Neural cell (in vitro differentiated cells): ENCODE measurements around the gene KRTAP1-3. TPM values are rescaled to one million over a fixed set of nuclear protein-coding genes. Genes with fewer than 3 reads are reported as not detected.

Experiments
- H2AFZ ChIP-seq: fragments of 200-600, 300-800 bp; sonication (generic), shearing (Covaris generic); 2 replicates; pipeline ENCODE4 v1.6.0; 2014; ENCODE audit warnings: low read depth, mild to moderate bottlenecking, antibody characterized with exemption, low read length, moderate library complexity
- H3F3A ChIP-seq: fragments of 200-600 bp; shearing (Covaris generic); 2 replicates; pipeline ENCODE4 v1.6.1; 2016; ENCODE audit warnings: mild to moderate bottlenecking, moderate library complexity, mixed read lengths, antibody characterized with exemption, low read length; ENCODE audit not compliant: insufficient read depth, poor library complexity, severe bottlenecking
- H3K27ac ChIP-seq: fragments of 200-600, 300-800 bp; sonication (generic), shearing (Covaris generic); 2 replicates; pipeline ENCODE4 v1.5.1; 2014; ENCODE audit warnings: mild to moderate bottlenecking, low read length, moderate library complexity
- H3K27me3 ChIP-seq: fragments of 300-800, 200-600 bp; sonication (generic), shearing (Covaris generic); 2 replicates; pipeline ENCODE4 v1.6.0; 2014; ENCODE audit warnings: mild to moderate bottlenecking, low read depth, low read length, moderate library complexity; ENCODE audit not compliant: insufficient read depth
- H3K36me3 ChIP-seq: fragments of 300-800, 200-600 bp; sonication (generic), shearing (Covaris generic); 2 replicates; pipeline ENCODE4 v1.5.1; 2014; ENCODE audit warnings: mild to moderate bottlenecking, antibody characterized with exemption, low read length, moderate library complexity; ENCODE audit not compliant: insufficient read depth
- H3K4me2 ChIP-seq: fragments of 300-800, 200-600 bp; sonication (generic), shearing (Covaris generic); 2 replicates; pipeline ENCODE4 v1.6.0; 2014; ENCODE audit warnings: mild to moderate bottlenecking, low read length
- H3K4me3 ChIP-seq: fragments of 300-800, 200-600 bp; sonication (generic), shearing (Covaris generic); 2 replicates; pipeline ENCODE4 v1.5.1; 2014; ENCODE audit warnings: mild to moderate bottlenecking, low read length, moderate library complexity
- H3K79me2 ChIP-seq: fragments of 200-600 bp; shearing (Covaris generic); replicated peaks from 2 replicates; pipeline ENCODE4 v1.6.0; 2014; ENCODE audit warnings: mild to moderate bottlenecking, low read length, moderate library complexity; ENCODE audit not compliant: insufficient read depth
- H3K9ac ChIP-seq: fragments of 300-800, 200-600 bp; sonication (generic), shearing (Covaris generic); 2 replicates; pipeline ENCODE4 v1.6.1; 2016; ENCODE audit warnings: mild to moderate bottlenecking, low read length, mixed read lengths
- H3K9me2 ChIP-seq: fragments of 200-600 bp; shearing (Covaris generic); 2 replicates; pipeline ENCODE4 v1.6.1; 2016; ENCODE audit warnings: mild to moderate bottlenecking, low read length, mixed read lengths; ENCODE audit not compliant: insufficient read depth
- H3K9me3 ChIP-seq: fragments of 200-600, 300-800 bp; sonication (generic), shearing (Covaris generic); 2 replicates; pipeline ENCODE4 v1.6.1; 2016; ENCODE audit warnings: mild to moderate bottlenecking, mixed run types, low read length, moderate library complexity, mixed read lengths
- H4K20me1 ChIP-seq: fragments of 200-600 bp; shearing (Covaris generic); 2 replicates; pipeline ENCODE4 v1.6.1; 2016; ENCODE audit warnings: mild to moderate bottlenecking, mixed run types; ENCODE audit not compliant: insufficient read depth
- CTCF ChIP-seq: fragments of 450-650 bp; IDR thresholded peaks from 2 replicates; pipeline ENCODE4 v1.5.1; 2014; ENCODE audit warnings: antibody characterized with exemption, mild to moderate bottlenecking, moderate library complexity; ENCODE audit not compliant: poor library complexity, severe bottlenecking
- EP300 ChIP-seq: fragments of 450-650 bp; conservative IDR thresholded peaks from 2 replicates; pipeline ENCODE4 v1.6.1; 2014; ENCODE audit warnings: antibody characterized with exemption, mild to moderate bottlenecking, moderate library complexity; ENCODE audit not compliant: poor library complexity, severe bottlenecking
- EZH2 ChIP-seq: fragments of 200-600, 300-800 bp; shearing (Covaris generic), sonication (generic); IDR thresholded peaks from 2 replicates; pipeline ENCODE4 v1.6.1; 2014; ENCODE audit warnings: antibody characterized with exemption, low read length, borderline replicate concordance, mild to moderate bottlenecking; ENCODE audit not compliant: insufficient read depth, poor library complexity, severe bottlenecking
- MXI1 ChIP-seq: fragments of 450-650 bp; conservative IDR thresholded peaks from 2 replicates; pipeline ENCODE4 v1.6.1; 2014; ENCODE audit warnings: antibody characterized with exemption, mild to moderate bottlenecking; ENCODE audit not compliant: poor library complexity, severe bottlenecking
- RAD21 ChIP-seq: fragments of 450-650 bp; conservative IDR thresholded peaks from 2 replicates; pipeline ENCODE4 v1.6.1; 2014; ENCODE audit warnings: antibody characterized with exemption, mild to moderate bottlenecking, moderate library complexity
- REST ChIP-seq: IDR thresholded peaks from 2 replicates; pipeline ENCODE4 v1.6.1; 2012; ENCODE audit warnings: borderline replicate concordance
- SMC3 ChIP-seq: fragments of 450-650 bp; conservative IDR thresholded peaks from 2 replicates; pipeline ENCODE4 v1.6.1; 2014; ENCODE audit warnings: antibody characterized with exemption, mild to moderate bottlenecking, moderate library complexity; ENCODE audit not compliant: poor library complexity
- TAF1 ChIP-seq: IDR thresholded peaks from 2 replicates; pipeline ENCODE4 v1.6.1; 2012; ENCODE audit warnings: low read depth
- polyA plus RNA-seq: library from polyadenylated mRNA; depleted of rRNA; stranded (reverse); fragments of >200 nt; gene quantifications from 2 replicates; pipeline ENCODE4 v1.2.3, GENCODE V29; 2014

The KRTAP1-3 gene
- polyA plus RNA-seq, 1 donor from 2014 or later = not detected

DNA sequence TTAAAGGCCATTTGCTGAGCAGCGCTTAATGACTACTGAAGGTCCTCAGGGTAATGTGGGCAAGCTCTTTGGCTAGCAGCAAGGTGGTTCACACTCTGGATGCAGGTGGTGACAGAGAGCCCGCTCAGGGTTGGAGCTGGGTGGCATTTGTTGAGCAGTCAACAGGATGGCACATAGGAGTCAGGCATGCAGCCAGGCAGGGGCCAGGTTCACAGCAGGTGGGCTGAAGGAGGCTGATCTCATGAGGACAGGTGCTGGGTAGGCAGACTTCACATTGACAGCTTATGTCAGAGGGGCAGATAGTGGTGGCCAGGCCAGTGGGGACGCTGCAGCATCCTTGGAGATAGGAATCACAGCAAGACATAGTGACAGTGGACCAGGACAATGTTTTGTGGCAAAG lies 30.3 kb downstream of the KRTAP1-3 start:
- Histone ChIP-seq H3K27ac (no peak overlapping the region), H2AFZ (no peak overlapping the region), H3K9ac (no peak overlapping the region), H3K27me3 (no peaks in the 10 kb centered on the region), H3K4me2 (no peak overlapping the region), H3K4me3 (no peak overlapping the region), H3F3A (no peaks in the 10 kb centered on the region), H3K79me2 (no peaks in the 10 kb centered on the region), H3K9me3 (no peaks in the 10 kb centered on the region), H3K9me2 (no peaks in the 10 kb centered on the region), H4K20me1 (no peaks in the 10 kb centered on the region), H3K36me3 (no peaks in the 10 kb centered on the region)
- no peak for TF ChIP-seq RAD21

GRCh38 chr17:41003926-41004325 lies 30.7 kb downstream of the KRTAP1-3 start:
- Histone ChIP-seq H3K27ac (no peak overlapping the region), H4K20me1 (no peaks in the 10 kb centered on the region), H2AFZ (no peak overlapping the region)

DNA sequence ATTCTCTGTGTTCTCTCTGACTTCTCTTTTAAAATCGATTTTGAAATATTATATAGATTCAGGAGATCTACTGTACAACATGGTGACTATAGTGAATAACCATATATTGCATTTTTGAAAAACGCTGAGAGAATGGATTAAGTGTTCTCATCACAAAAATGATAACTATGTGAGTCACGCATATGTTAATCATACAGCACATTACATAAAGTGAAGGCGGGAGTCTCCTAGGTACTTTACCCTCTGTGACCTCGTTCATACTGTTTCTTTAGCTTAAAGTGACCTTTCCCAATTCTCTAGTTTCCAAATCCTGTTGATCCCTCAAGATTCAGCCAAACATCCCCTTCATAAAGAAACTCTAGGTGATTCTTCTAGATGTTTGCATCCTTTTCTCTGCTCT lies 31.9 kb downstream of the KRTAP1-3 start:
- no peaks in the 10 kb centered on the region for H3K9me3 ChIP-seq
- H3K27me3 ChIP-seq = no peaks in the 10 kb centered on the region
- no peak overlapping the region for H3K27ac ChIP-seq
- H2AFZ ChIP-seq = no peak overlapping the region
- H3K9me2 ChIP-seq = no peaks in the 10 kb centered on the region
- TF ChIP-seq EZH2 = no peak
- TF ChIP-seq EP300 = no peak
- no peak for TF ChIP-seq CTCF
- no peak for TF ChIP-seq RAD21
- no peak for TF ChIP-seq REST
- TF ChIP-seq MXI1 = no peak
- TF ChIP-seq TAF1 = no peak
- TF ChIP-seq SMC3 = no peak
- H3F3A ChIP-seq = no peaks in the 10 kb centered on the region
- H3K36me3 ChIP-seq = no peaks in the 10 kb centered on the region
- H3K79me2 ChIP-seq = no peaks in the 10 kb centered on the region
- no peaks in the 10 kb centered on the region for H4K20me1 ChIP-seq
- H3K4me3 ChIP-seq = no peak overlapping the region
- no peak overlapping the region for H3K4me2 ChIP-seq
- no peak overlapping the region for H3K9ac ChIP-seq

More at GRCh38 chr17:41003926-41004325, 30.7 kb downstream of the KRTAP1-3 start:
- Histone ChIP-seq H3K36me3 (no peaks in the 10 kb centered on the region), H3K9me3 (no peaks in the 10 kb centered on the region), H3K79me2 (no peaks in the 10 kb centered on the region), H3K27me3 (no peaks in the 10 kb centered on the region), H3K4me2 (no peak overlapping the region), H3K4me3 (no peak overlapping the region), H3K9ac (no peak overlapping the region), H3F3A (no peaks in the 10 kb centered on the region), H3K9me2 (no peaks in the 10 kb centered on the region)
- TF ChIP-seq REST (no peak), EZH2 (no peak), EP300 (no peak)
